Measurements from ENCODE around the gene CCM2. TPM values are rescaled to one million over a fixed set of nuclear protein-coding genes. Genes with fewer than 3 reads are reported as not detected.

CCM2 gene
- total and polyA plus RNA-seq, 2 of the 8 experiments (the other 6 are each of a cell fraction or from before 2014, with no cell fraction given) = 31.6 to 41.2 TPM

GRCh38 chr7:45108863-45109262 is 108.9 kb downstream of the CCM2 start:
- peaks cover 10% of the 10 kb centered on the region for H3K79me1 ChIP-seq (ENCODE audit: low read depth, low read length)
- CTCF ChIA-PET (ENCODE audit: partially characterized antibody) = interaction anchor here (2.1 kb wide), 1 partner anchor 27 kb away, joined by 6 read pairs; no protein-coding TSS in a partner anchor
- POLR2A ChIA-PET (ENCODE audit: partially characterized antibody) = interaction anchor here (0.9 to 4.3 kb wide), 4 partner anchors 9 to 125 kb away, joined by 3 to 27 read pairs (median 10); no protein-coding TSS in a partner anchor
- TF ChIP-seq NANOG (IDR thresholded peaks at IDR 0.05; ENCODE audit: insufficient read depth, low read depth, low read length, poor library complexity, severe bottlenecking) (no peak), RNF2 (IDR thresholded peaks at IDR 0.05; ENCODE audit: borderline replicate concordance, low read depth, low read length, missing control alignments, poor library complexity, severe bottlenecking) (no peak), ASH2L (IDR thresholded peaks at IDR 0.05; ENCODE audit: low read length) (no peak), SUZ12 (IDR thresholded peaks at IDR 0.05; ENCODE audit: low read length) (no peak), BRCA1 (IDR thresholded peaks at IDR 0.05; ENCODE audit: low read depth, low read length) (no peak), MAX (IDR thresholded peaks at IDR 0.05) (no peak), POU5F1 (IDR thresholded peaks at IDR 0.05; ENCODE audit: low read depth, low read length) (no peak), CBX5 (IDR thresholded peaks at IDR 0.05; ENCODE audit: low read depth, low read length) (no peak), CTCF (IDR thresholded peaks at IDR 0.05; ENCODE audit: control extremely low read depth in 1 of 3, insufficient read depth in 1 of 3, low read depth in 1 of 3, low read length in 3 of 3) (no peak), SIX5 (IDR thresholded peaks at IDR 0.05; ENCODE audit: low read depth, low read length) (no peak)

More at GRCh38 chr7:45108863-45109262, 108.9 kb downstream of the CCM2 start:
- Histone ChIP-seq H3K23me2 (ENCODE audit: low read depth, low read length) (no peaks in the 10 kb centered on the region; the same call in 1 of the 2 replicates), H2AK5ac (ENCODE audit: low read depth, low read length) (no peak overlapping the region), H4K91ac (replicated peaks; ENCODE audit: insufficient read length, low read length) (no peak overlapping the region), H3K27me3 (replicated peaks in 1 of 4; ENCODE audit: control insufficient read depth in 3 of 4, extremely low read depth in 1 of 4, insufficient read depth in 3 of 4, low read length in 3 of 4) (no peaks in the 10 kb centered on the region), H3K9ac (replicated peaks in 1 of 4; ENCODE audit: extremely low read depth in 1 of 4, low read depth in 3 of 4, low read length in 3 of 4) (no peak overlapping the region), H3K18ac (ENCODE audit: extremely low read depth, low read length) (no peak overlapping the region), H2BK120ac (replicated peaks; ENCODE audit: low read depth, low read length) (no peak overlapping the region), H3K56ac (replicated peaks; ENCODE audit: insufficient read length, low read depth, low read length) (no peak overlapping the region), H3K4me3 (ENCODE audit: extremely low read depth in 1 of 4, insufficient read depth in 2 of 4, low read depth in 3 of 4, low read length in 4 of 4) (no peak overlapping the region), H2BK12ac (ENCODE audit: low read depth, low read length) (no peak overlapping the region), H3K36me3 (ENCODE audit: control insufficient read depth in 2 of 4, insufficient read depth in 4 of 4, low read length in 3 of 4) (peaks cover 43 to 55% (median 51%) of the 10 kb centered on the region in 4 experiments), H2BK20ac (ENCODE audit: low read length) (no peak overlapping the region), H3K23ac (ENCODE audit: insufficient read length) (no peak overlapping the region), H3K79me2 (ENCODE audit: control insufficient read depth in 1 of 2, insufficient read depth in 2 of 2, low read length in 2 of 2) (peaks cover 8 to 50% of the 10 kb centered on the region in 2 experiments), H3K4me1 (replicated peaks in 1 of 4; ENCODE audit: control insufficient read depth in 3 of 4, insufficient read depth in 4 of 4, low read length in 3 of 4) (peaks cover 0 to 3% (median under 1%) of the 10 kb centered on the region in 4 experiments; a peak in 2 of 7 replicates), H4K8ac (ENCODE audit: extremely low read depth, insufficient read depth, low read length) (no peak overlapping the region), H3K9me3 (ENCODE audit: insufficient read depth in 2 of 2, low read depth in 1 of 2, low read length in 1 of 2) (no peaks in the 10 kb centered on the region), H3K4ac (replicated peaks; ENCODE audit: insufficient read length, low read depth, low read length) (no peak overlapping the region), H3K27ac (ENCODE audit: low read depth, low read length) (no peak overlapping the region), H2AFZ (ENCODE audit: low read length) (no peak overlapping the region), H3K14ac (ENCODE audit: insufficient read length) (no peak overlapping the region), H4K20me1 (replicated peaks in 1 of 2; ENCODE audit: control insufficient read depth in 1 of 2, insufficient read depth in 2 of 2, low read length in 2 of 2) (peaks cover 12 to 30% of the 10 kb centered on the region in 2 experiments), H2BK15ac (ENCODE audit: low read length) (no peak overlapping the region), H4K5ac (ENCODE audit: insufficient read length, low read depth, low read length) (no peak overlapping the region), H2BK5ac (ENCODE audit: low read depth, low read length) (no peak overlapping the region), H3K4me2 (ENCODE audit: insufficient read depth in 1 of 2, low read depth in 2 of 2, low read length in 2 of 2) (no peak overlapping the region)
- 81% methylated on average over 8 of the region's 8 CpGs; no CpG with 5 or more reads in 1 of the 2 experiments for WGBS, 2 experiments (ENCODE audit: extremely low coverage in 1 of 2, insufficient coverage in 1 of 2, insufficient read length in 1 of 2, insufficient replicate concordance in 2 of 2, low coverage in 1 of 2, low lambda C conversion rate in 2 of 2, missing lambda C conversion rate in 1 of 2)
- DNase-seq (ENCODE audit: low read depth in 1 of 2, low spot score in 2 of 2) (no peak), FAIRE-seq (no peak)

Measured in H1 (cell line).